GOT3 (cell line): ENCODE measurements around the gene ICAM2.
"Not testable (repeated sequence)": the region's sequence is repeated elsewhere in the genome, so short reads cannot be mapped to it uniquely, and the experiment has no call there.

Experiments used
- DNase-seq: peaks from one replicate; lab custom pipeline; 2025; ENCODE audit warnings: mixed read lengths; lab: John Stamatoyannopoulos, UW

Gene ICAM2

GRCh38 chr17:64042700-64043485 lies 22.5 kb upstream of the ICAM2 start:
- no peak for DNase-seq

DNA sequence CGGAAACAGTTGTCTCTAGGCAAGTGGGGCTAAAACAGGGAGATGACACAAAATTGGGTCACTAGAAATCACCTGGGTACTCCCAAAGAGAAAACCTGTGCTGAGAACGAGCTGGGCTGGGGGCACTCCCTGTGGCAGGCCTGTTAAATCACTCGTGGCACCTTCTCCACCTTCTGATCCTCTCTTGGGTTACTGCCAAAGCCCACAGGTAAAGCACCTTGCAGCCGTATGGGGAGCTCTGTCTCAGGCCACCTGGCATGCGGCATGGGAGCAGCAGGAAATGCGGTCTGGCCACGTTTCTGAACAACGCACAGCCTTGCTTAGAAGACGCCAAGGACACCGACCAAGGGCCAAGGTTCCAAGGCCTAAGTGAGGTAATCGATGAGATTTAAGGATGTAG lies 21.5 kb upstream of the ICAM2 start:
- DNase-seq, result no peak

DNA sequence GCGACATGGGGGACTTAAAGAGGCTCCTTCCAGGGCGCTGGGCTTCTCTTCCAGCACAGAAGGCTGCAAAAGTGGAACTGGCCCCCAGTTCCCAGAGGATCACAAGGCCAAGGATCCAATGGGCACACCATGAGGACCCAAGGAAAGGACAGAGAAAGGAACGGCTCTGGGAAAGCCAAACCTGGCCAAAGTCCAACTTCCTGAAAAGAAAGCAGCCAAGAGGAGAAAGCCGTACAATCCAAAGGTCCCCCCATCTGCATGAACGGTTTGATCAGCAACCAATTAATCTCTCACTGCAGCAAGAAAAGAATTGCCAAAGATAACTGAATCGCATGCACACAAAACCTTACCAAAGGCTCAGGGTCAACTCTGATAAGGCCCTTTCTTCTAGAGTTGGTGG lies 19.8 kb upstream of the ICAM2 start:
- no peak for DNase-seq

DNA sequence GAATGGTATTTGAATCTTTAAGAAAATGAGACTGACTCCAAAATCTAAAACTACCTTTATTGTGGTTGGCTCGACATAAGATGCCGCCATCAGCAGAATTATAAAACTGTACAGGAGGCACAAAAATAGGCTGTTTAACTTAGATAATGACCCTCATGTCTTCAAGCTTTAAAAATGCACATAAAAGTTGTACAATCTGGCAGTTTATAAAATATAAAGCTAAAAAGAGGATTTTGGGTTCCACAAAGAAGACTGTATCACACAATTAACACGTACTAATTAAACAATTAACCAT lies 18.6 kb upstream of the ICAM2 start:
- no peak for DNase-seq

- no peak for DNase-seq
Observed at GRCh38 chr17:64038331-64039105, 18.1 kb upstream of the ICAM2 start.

DNA sequence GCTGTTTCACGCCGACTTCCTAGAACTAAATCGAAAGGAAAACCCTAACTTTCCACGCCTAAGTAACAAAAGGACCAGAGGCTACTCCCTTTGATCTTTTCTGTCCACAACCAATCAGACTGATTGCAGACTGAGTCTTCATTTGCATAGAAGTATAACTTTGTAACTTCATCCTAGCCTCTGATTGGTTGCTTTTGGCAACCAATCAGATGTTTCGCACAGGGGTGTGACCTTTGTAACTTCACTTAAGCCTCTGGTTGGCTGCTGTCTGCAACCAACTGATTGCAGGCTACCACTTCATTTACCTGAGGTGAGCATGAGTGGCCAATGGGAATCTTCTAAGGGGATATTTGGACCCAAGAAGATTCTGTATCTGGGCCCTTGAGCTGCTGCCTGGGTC lies 17.4 kb upstream of the ICAM2 start:
- no peak for DNase-seq

DNA sequence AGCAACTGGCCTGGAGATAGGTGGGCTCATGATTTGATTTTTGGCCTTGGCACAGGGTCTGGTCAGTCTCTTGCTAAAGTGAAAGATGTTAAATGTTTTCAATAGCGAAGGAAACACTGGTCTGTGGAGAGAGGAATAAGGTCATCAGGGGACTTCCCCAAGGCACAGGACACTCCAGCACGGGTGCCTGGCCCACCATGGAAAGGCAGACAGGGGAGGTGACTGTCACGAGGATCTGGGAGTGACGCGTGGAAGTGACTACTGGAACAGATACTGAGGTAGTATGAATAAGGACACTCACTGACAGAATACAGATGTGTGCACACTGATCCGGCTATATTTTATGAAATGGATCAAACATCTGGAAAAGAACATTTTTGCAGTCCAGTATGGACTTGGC lies 16.7 kb upstream of the ICAM2 start:
- DNase-seq, result no peak

DNA sequence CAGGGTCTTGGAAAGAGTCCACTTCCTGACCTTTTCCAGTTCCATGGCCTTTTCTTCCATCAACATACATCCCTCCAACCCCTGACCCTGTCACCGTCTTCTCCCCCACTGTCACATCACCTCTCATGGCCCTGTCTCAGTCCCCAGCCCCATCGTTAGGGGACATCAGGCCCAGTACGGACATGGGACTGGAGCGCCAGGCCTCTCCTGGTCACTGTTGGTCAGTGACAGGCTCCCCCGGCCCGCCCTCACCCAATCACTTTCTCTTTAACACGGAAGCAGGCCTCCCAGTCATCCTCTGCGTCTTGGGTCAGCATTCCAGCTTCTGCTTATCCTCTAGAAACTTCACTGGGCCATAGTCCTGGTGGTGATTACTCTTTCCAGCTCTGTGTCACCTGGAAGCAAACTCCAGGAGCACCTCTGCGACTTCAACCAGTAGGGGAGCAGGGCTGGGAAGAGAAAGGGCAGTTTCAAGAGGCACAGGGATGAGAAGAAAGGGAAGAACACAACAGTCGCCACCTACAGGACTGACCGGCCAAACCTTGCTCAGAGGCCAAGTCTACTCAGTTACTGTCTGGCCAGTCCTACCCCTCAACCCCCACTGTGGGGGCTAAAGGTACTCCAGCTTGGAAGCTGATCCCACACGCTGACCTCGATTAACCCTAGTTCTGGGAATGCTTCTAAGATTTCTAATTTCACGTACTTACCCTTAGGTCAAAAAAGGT lies 15.9 kb upstream of the ICAM2 start:
- no peak for DNase-seq

DNA sequence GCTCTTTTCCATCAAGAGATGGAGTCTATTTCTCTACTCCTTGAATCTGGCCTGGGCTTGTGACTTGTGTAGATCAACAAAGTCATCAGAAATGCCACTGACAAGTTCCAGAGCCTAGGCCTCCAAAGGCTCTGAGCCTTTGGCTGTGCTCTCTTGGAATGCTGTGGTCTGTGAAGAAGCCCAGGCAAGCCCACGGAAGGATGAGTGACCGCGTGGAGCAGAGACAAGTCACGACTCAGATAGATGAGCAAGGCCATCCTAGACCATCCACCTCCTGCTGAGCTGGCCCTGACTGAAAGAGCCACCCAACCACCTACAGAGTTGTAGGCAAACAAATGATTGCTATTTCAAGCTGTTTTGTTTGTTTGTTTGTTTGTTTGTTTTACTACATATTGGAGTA lies 11.6 kb upstream of the ICAM2 start:
- DNase-seq, result no peak

DNA sequence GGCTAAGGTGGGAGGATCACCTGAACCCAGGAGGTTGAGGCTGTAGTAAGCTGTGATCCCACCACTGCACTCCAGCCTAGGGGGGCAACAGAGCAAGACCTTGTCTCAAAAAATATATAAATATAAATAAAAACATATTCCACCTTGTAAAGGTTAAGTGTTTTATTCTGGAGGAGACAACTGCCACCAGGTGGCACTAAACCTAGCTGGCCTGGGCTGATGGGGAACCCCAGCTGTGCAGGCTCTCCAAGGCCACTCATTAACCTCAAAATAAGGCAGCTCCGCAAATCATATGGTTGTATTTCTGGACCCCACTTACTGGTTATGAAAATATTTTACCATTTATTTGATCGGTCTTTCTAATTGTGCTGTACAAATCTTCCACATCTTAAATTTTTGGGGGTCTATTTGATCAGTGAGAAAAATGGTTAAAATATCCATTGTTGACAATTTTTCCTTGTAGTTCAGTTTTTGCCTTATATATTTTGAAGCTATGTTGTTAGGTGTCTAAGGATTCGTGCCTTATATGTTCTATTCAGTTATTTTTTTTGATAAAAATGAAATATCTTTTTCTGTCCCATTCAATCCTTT lies 8.5 kb upstream of the ICAM2 start:
- DNase-seq, result no peak

- peak; percentile 35 for DNase-seq
Observed at GRCh38 chr17:64025732-64026294, 5.4 kb upstream of the ICAM2 start.

DNA sequence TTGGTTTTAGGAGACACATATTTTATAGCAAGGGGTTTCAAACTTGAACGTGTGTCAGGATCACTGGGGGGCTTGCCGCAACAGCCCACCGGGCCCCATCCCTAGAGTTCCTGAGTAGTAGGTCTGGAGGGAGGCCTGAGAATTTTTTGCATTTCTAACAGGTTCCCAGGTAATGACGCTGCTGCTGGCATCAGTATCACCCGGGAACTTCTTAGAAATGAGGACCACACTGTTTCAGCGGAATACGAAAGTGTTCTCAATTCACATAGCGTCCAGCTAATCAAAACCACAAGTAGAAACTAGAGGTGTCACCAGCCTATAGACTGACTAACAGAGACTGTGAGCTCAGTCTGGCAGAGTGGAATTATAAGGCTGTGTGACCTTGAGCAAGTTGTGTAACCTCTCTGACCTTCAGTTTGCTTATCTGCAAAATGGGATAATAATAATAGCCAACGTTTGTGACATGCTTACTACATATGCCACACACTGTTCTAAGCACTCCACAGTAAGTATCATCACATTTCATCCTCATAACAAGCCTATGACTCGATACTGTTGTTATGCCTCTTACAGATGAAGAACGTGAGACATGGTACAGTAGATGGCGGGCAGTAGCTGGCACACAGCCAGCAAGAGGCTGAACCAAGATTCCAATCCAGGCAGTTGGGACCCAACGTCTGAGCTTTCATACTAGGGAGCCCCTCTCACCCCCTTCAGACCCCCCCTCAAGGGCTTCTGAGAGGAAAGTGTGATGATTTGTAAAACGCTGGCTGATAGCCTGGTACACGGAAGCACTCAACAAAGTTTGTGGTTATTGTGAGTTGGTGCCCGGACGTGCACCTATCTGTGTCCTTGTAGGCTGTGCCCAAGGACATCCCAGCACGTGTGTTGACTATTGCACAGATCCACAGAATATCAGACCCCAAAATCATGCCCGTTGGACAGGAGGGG lies 4.6 kb upstream of the ICAM2 start:
- no peak for DNase-seq

- no peak for DNase-seq
Observed at GRCh38 chr17:64024215-64024654, 3.8 kb upstream of the ICAM2 start.

- DNase-seq, result no peak
Observed at GRCh38 chr17:64022611-64023063, 2.2 kb upstream of the ICAM2 start.

DNA sequence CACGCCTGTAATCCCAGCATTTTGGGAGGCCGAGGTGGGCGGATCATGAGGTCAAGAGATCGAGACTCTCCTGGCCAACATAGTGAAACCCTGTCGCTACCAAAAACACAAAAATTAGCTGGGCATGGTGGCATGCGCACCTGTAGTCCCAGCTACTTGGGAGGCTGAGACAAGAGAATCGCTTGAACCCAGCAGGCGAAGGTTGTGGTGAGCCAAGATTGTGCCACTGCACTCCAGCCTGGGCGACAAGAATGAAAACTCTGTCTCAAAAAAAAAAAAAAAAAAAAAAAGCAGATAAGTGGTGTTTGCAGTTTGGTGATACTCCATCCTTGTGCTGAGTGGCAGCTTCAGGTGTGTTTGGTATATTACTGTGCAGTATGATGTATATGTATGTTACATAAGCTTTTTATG lies 877 bp downstream of the ICAM2 start:
- DNase-seq, result not testable (repeated sequence)

DNA sequence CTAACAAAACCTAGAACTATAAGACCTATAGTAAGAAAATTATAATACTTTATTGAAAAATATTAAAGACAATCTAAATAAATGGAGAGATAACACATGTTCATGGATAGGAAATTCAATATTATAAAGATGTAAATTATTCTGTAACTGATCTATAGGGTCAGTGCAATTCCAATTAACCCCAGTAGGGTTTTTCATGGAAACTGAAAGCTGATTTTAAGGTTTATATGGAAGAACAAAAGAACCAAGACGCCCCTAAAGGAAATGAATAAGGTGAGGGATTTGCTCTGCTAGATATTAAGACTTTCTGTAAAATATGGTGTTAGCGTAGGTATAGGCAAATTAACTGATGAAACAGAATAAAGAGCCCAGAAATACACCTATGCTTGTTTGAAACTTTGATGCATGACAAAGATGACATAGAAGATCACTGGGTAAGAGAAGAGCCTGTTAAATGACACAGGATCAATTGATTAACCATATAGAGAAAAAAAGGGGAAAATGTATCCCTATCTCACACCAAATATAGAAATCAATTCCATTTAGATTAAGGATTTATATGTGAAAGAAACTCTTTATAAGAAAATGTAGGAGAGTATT lies 3.0 kb downstream of the ICAM2 start:
- no peak for DNase-seq

- DNase-seq, result no peak
Observed at GRCh38 chr17:64016974-64017373, 3.5 kb downstream of the ICAM2 start.

DNA sequence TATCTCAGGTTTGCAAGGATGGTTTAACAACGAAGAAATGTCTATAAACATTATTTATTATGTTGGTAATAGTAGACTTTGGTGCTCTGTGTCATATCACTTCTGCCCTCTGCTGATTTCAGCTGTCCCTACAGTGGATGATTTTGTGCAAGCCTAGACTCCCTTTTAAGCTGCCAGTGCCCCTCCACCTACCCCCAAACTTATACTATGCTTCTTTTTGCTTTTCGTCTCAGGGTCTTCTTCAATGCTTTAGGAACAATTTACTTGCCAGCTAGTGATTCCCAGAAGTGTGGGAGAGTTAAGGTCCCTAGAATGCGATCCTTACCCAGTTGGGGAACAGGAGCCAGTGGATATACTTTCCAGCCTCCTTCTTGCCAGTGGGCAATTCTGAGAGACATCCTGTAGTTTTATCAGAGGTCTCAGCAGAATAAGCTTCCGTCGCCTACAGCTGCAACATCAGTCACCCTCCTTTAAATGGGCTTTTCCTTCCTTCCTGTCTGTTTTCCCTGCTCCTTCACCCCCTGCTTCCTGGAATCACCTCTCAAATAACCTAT lies 4.1 kb downstream of the ICAM2 start:
- no peak for DNase-seq

- DNase-seq, result no peak
Observed at GRCh38 chr17:64015447-64015846, 5.0 kb downstream of the ICAM2 start.
